OCI-LY1 (cell line): ENCODE measurements around the gene AK2.

Experiments used
- CTCF ChIP-seq: fragments of 200-600 bp; sonication (generic), shearing (Covaris generic); IDR thresholded peaks from 2 replicates; pipeline ENCODE4 v1.5.1; 2017; ENCODE audit warnings: mild to moderate bottlenecking, antibody characterized with exemption, low read length, moderate library complexity, mixed read lengths
- EZH2 ChIP-seq: fragments of 200-600 bp; sonication (generic), shearing (Covaris generic); IDR thresholded peaks from 2 replicates; pipeline ENCODE4 v1.8.0; 2017; ENCODE audit warnings: borderline replicate concordance, mixed run types, mild to moderate bottlenecking, antibody characterized with exemption, low read length, moderate library complexity, mixed read lengths

GRCh38 chr1:33039840-33040239, 3.2 kb upstream of the AK2 start:
- TF ChIP-seq CTCF (no peak), EZH2 (no peak)
